Natural killer cell (primary cell): ENCODE results near the gene ABCC1. TPM values are rescaled to one million over a fixed set of nuclear protein-coding genes. Genes with fewer than 3 reads are reported as not detected.

Experiments used
- ATAC-seq, 3 donors: fragments of 150-1000 bp in 2 of 3; fragments of 200-7000 bp in 1 of 3; cut with Tn5 transposase; 1 replicate in 1 of 3; 2 replicates in 2 of 3; pipeline ENCODE4 v1.10.0; 2021; ENCODE audit warnings: mild to moderate bottlenecking in 2 of 3, moderate library complexity in 2 of 3
- DNase-seq, 2 donors: peaks; one replicate each; pipeline versions ENCODE4 v3.0.0 to v3.0.0-alpha.2; 2013 to 2021; ENCODE audit warnings: mixed read lengths in 1 of 2
- H3K27ac ChIP-seq: one replicate; pipeline ENCODE4 v1.5.1; 2013; ENCODE audit warnings: mild to moderate bottlenecking, low read length
- H3K27me3 ChIP-seq: one replicate; pipeline ENCODE4 v1.6.1; 2013; ENCODE audit warnings: low read length; ENCODE audit not compliant: control insufficient read depth, insufficient read depth
- H3K36me3 ChIP-seq: one replicate; pipeline ENCODE4 v1.6.1; 2013; ENCODE audit warnings: low read length; ENCODE audit not compliant: control insufficient read depth, insufficient read depth
- H3K4me1 ChIP-seq: one replicate; pipeline ENCODE4 v1.6.1; 2013; ENCODE audit warnings: low read length; ENCODE audit not compliant: control insufficient read depth, insufficient read depth
- H3K4me3 ChIP-seq: one replicate; pipeline ENCODE4 v1.5.1; 2013; ENCODE audit warnings: low read length
- H3K9me3 ChIP-seq: one replicate; pipeline ENCODE4 v1.6.1; 2013; ENCODE audit warnings: low read length; ENCODE audit not compliant: control insufficient read depth, insufficient read depth
- H3K27ac Mint-ChIP-seq, 2 donors: one replicate each; pipeline ENCODE4 v1.8.0; 2022; ENCODE audit warnings: mild to moderate bottlenecking in 2 of 2, mixed read lengths in 2 of 2, moderate library complexity in 1 of 2
- H3K27me3 Mint-ChIP-seq, 2 donors: one replicate each; pipeline ENCODE4 v1.8.0; 2022; ENCODE audit warnings: low read depth in 2 of 2, mixed read lengths in 2 of 2
- H3K36me3 Mint-ChIP-seq: one replicate; pipeline ENCODE4 v1.8.0; 2022; ENCODE audit warnings: mixed read lengths
- H3K4me1 Mint-ChIP-seq, 2 donors: one replicate each; pipeline ENCODE4 v1.8.0; 2022; ENCODE audit warnings: mixed read lengths in 2 of 2
- H3K4me3 Mint-ChIP-seq: one replicate; pipeline ENCODE4 v1.8.0; 2022; ENCODE audit warnings: mild to moderate bottlenecking, moderate library complexity, mixed read lengths
- H3K9me3 Mint-ChIP-seq, 2 donors: one replicate each; pipeline ENCODE4 v1.8.0; 2022; ENCODE audit warnings: mixed read lengths in 2 of 2
- CTCF ChIP-seq: fragments of 200-600 bp; IDR thresholded peaks from one replicate; pipeline ENCODE4 v1.8.0; 2022; ENCODE audit warnings: antibody characterized with exemption
- WGBS: methylation state at CpG from one replicate; pipeline ENCODE4 v1.1.7; 2013; ENCODE audit warnings: missing lambda C conversion rate; ENCODE audit not compliant: insufficient coverage; 5-methylcytosine and 5-hydroxymethylcytosine counted together
- intact Hi-C: fragments of 100-400 bp; cut with micrococcal nuclease; formaldehyde crosslinking; loops from one replicate; pipeline ENCODE4 v1.14.2; 2022
- total RNA-seq, 4 donors: library from RNA; stranded (reverse); fragments of 120-200 nt in 1 of 4; gene quantifications; one replicate each; pipeline versions ENCODE4 v1.2.3 to v1.2.4, GENCODE V29; 2013 to 2022

Gene ABCC1
- total RNA-seq, 3 donors from 2014 or later (not counting 1 experiment from before 2014, with no cell fraction given) = 24.5 to 53.9 (median 27.9) TPM

GRCh38 chr16:16182918-16183317, 233.5 kb downstream of the ABCC1 start:
- no peaks in the 10 kb centered on the region for H3K4me1 Mint-ChIP-seq
- ATAC-seq (no peak), DNase-seq (no peak)
- WGBS = 89% methylated on average over 8 of the region's 8 CpGs
- no peak for TF ChIP-seq CTCF
- H3K27ac Mint-ChIP-seq = no peak overlapping the region
- no peaks in the 10 kb centered on the region for H3K36me3 Mint-ChIP-seq
- no peaks in the 10 kb centered on the region for H3K27me3 ChIP-seq
- no peaks in the 10 kb centered on the region for H3K27me3 Mint-ChIP-seq
- no peaks in the 10 kb centered on the region for H3K9me3 Mint-ChIP-seq
- intact Hi-C loops = no loop called here
- H3K36me3 ChIP-seq = no peaks in the 10 kb centered on the region
- H3K4me1 ChIP-seq = no peaks in the 10 kb centered on the region
- H3K4me3 ChIP-seq = no peak overlapping the region
- no peak overlapping the region for H3K4me3 Mint-ChIP-seq
- no peak overlapping the region for H3K27ac ChIP-seq
- H3K9me3 ChIP-seq = no peaks in the 10 kb centered on the region

- intact Hi-C loops = no loop called here
- ATAC-seq (no peak), DNase-seq (no peak)
- Histone ChIP-seq H3K27me3 (no peaks in the 10 kb centered on the region), H3K36me3 (no peaks in the 10 kb centered on the region), H3K4me1 (no peaks in the 10 kb centered on the region), H3K27ac (no peak overlapping the region), H3K9me3 (no peaks in the 10 kb centered on the region), H3K4me3 (no peak overlapping the region)
- H3K27ac Mint-ChIP-seq = no peak overlapping the region
- WGBS = 93% methylated on average over 8 of the region's 8 CpGs
- no peaks in the 10 kb centered on the region for H3K4me1 Mint-ChIP-seq
- H3K4me3 Mint-ChIP-seq = no peak overlapping the region
- no peaks in the 10 kb centered on the region for H3K27me3 Mint-ChIP-seq
- no peaks in the 10 kb centered on the region for H3K9me3 Mint-ChIP-seq
- H3K36me3 Mint-ChIP-seq = no peaks in the 10 kb centered on the region
- TF ChIP-seq CTCF = no peak
These were observed 234.1 kb downstream of the ABCC1 start for GRCh38 chr16:16183562-16183961.

DNA sequence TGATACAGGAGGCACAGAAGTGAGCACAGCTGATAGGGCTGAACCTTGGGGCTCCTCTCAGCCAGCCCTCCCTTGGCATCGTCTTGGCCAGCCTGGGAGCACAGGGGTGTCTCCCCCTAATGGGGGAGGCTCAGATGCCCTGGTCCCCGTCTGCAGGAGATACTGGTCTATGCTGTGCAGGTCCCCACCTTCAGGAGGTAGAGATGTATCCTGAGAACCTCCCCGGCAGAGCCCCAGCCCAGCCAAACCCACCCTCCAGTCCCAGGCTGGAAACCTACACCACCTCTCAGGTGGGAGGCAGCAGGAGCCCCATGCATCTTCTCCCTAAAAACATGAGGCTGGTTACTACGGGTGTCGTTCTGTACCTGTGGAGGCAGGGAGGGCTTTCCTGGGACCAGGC, 235.2 kb downstream of the ABCC1 start:
- Mint-ChIP-seq H3K27me3 (no peaks in the 10 kb centered on the region), H3K36me3 (no peaks in the 10 kb centered on the region), H3K4me1 (no peaks in the 10 kb centered on the region), H3K9me3 (no peaks in the 10 kb centered on the region), H3K4me3 (no peak overlapping the region), H3K27ac (no peak overlapping the region)
- ATAC-seq (no peak), DNase-seq (no peak)
- TF ChIP-seq CTCF = no peak
- 90% methylated on average over 5 of the region's 5 CpGs for WGBS
- Histone ChIP-seq H3K27ac (no peak overlapping the region), H3K4me3 (no peak overlapping the region), H3K27me3 (no peaks in the 10 kb centered on the region), H3K9me3 (no peaks in the 10 kb centered on the region), H3K4me1 (no peaks in the 10 kb centered on the region), H3K36me3 (no peaks in the 10 kb centered on the region)
- intact Hi-C loops = no loop called here

DNA sequence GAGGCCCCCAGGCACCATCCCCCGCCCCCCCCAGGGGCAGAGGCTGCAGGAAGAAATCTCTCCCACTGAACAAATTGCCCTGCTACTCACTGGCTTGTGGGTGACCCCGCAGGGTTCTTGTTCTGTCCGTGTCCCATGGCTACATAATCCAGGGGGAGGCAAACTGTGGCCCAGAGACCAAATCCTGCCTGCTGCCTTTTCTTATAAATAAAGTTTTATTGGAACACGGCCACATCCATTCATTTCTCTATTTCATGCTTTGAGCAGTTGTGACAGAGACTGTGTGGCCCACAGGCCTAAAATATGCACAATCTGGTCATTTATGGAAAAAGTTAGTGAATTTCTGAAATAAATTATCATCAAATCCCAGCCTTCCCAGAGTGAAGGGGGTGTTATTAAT, 235.7 kb downstream of the ABCC1 start:
- H3K27ac ChIP-seq = no peak overlapping the region
- no peaks in the 10 kb centered on the region for H3K4me1 ChIP-seq
- H3K27me3 ChIP-seq = no peaks in the 10 kb centered on the region
- Mint-ChIP-seq H3K4me1 (no peaks in the 10 kb centered on the region), H3K27ac (no peak overlapping the region), H3K4me3 (no peak overlapping the region), H3K36me3 (no peaks in the 10 kb centered on the region), H3K27me3 (no peaks in the 10 kb centered on the region), H3K9me3 (no peaks in the 10 kb centered on the region)
- DNase-seq (no peak), ATAC-seq (no peak)
- intact Hi-C loops = no loop called here
- no peaks in the 10 kb centered on the region for H3K36me3 ChIP-seq
- 68% methylated on average over 3 of the region's 4 CpGs for whole genome bisulfite sequencing
- no peak overlapping the region for H3K4me3 ChIP-seq
- TF ChIP-seq CTCF = no peak
- H3K9me3 ChIP-seq = no peaks in the 10 kb centered on the region
